ENCODE results near the gene ATP5F1D. TPM values are rescaled to one million over a fixed set of nuclear protein-coding genes. Genes with fewer than 3 reads are reported as not detected.

ATP5F1D gene
- total RNA-seq, 6 donors from 2014 or later, result 56.0 to 187 (median 113) TPM

DNA sequence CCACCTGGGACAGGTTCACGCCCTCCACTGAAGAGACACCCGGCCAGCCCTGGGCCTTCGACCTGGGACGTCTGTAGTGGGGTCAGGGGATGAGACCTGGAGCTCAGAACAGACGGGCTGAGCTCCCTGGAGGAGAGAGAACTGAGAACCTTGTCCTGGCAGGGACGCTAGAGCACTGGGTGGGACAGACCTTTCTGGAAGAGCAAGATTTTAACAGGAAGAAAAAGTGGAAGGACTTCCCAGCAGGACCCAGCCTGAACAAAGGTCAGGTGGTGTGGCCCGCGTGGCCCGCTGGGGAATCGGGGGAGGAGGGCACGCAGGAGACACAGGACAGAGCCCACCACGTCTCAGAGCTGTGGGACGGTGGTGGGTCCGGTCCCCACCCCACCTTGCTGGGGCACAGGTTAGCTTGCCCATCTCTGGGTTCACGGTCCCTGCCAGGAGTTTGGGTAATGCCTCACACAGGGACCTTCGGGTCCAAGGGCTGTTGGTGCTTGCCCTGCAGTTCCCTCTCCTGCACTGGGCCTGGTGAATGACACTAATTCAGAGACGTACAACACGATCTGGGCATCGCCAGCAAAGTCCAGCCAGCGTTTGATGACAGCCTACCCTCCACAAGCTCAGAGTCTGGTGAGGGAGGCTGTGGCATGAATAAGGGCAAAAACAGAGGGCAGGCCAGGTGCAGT lies 42.9 kb downstream of the ATP5F1D start:
- 63% methylated on average over 17 to 20 of the region's 20 CpGs for WGBS, 2 donors
- no peaks in the 10 kb centered on the region for H3K9me3 ChIP-seq
- peaks cover 5 to 27% (median 14%) of the 10 kb centered on the region in 4 donors for H3K4me1 ChIP-seq
- TF ChIP-seq POLR2A (IDR thresholded peaks at IDR 0.05), result no peak
- no peak for TF ChIP-seq POLR2AphosphoS5 (IDR thresholded peaks at IDR 0.05)
- TF ChIP-seq, protein P1, sequence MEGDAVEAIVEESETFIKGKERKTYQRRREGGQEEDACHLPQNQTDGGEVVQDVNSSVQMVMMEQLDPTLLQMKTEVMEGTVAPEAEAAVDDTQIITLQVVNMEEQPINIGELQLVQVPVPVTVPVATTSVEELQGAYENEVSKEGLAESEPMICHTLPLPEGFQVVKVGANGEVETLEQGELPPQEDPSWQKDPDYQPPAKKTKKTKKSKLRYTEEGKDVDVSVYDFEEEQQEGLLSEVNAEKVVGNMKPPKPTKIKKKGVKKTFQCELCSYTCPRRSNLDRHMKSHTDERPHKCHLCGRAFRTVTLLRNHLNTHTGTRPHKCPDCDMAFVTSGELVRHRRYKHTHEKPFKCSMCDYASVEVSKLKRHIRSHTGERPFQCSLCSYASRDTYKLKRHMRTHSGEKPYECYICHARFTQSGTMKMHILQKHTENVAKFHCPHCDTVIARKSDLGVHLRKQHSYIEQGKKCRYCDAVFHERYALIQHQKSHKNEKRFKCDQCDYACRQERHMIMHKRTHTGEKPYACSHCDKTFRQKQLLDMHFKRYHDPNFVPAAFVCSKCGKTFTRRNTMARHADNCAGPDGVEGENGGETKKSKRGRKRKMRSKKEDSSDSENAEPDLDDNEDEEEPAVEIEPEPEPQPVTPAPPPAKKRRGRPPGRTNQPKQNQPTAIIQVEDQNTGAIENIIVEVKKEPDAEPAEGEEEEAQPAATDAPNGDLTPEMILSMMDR (IDR thresholded peaks at IDR 0.05), result no peak
- no peak for TF ChIP-seq EP300 (IDR thresholded peaks at IDR 0.05)
- H3K27ac ChIP-seq, result no peak overlapping the region
- H3K4me3 ChIP-seq, result no peak overlapping the region
- DNase-seq, result peak in 1 of 2 donors; percentile 58
- no peak for ATAC-seq (ENCODE audit: low FRiP score in 2 of 2)
- peaks cover 0 to 50% (median 22%) of the 10 kb centered on the region in 4 donors for H3K27me3 ChIP-seq
- H3K36me3 ChIP-seq, result peaks cover 0 to 2% (median under 1%) of the 10 kb centered on the region in 4 donors

DNA sequence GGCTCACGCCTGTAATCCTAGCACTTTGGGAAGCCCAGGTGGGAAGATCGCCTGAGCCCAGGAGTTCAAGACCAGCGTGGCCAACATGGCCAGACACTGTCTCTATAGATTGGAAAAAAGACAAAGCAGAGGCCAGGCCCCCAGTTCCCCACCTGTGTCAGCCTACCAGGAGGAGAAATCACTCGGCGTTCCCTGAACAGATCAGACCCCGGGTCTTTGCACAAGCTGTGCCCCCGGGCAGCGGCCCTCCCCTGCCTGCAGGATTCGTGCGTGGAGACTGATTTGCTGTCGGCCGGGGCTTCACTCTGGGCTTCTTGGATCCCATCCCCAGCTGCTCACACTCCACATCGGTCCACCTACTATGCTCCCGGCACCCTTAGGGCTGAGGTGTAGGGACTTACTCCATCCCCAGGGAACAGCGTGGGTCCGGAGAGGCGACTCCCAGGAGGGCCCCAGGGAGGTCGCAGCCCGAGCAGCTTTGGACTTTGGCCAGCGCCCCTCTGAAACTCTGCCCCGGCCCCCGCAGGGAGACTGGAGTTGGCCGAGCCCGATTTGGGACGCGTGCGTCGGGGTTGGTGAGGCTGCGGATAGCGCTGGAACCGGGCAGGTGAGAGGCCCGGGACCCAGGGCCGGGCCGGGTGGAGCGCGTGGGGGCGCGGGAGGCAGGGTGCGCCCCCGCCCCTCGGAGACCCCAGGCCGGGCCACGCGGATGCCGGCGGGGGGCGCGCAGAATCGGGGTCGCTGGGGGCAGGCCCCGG lies 43.6 kb downstream of the ATP5F1D start:
- peak overlapping the region in 1 of 4 donors; percentile 27 for H3K4me3 ChIP-seq
- TF ChIP-seq POLR2A (IDR thresholded peaks at IDR 0.05), result no peak
- TF ChIP-seq, protein P1 (IDR thresholded peaks at IDR 0.05), result no peak
- TF ChIP-seq EP300 (IDR thresholded peaks at IDR 0.05), result no peak
- no peak for TF ChIP-seq POLR2AphosphoS5 (IDR thresholded peaks at IDR 0.05)
- DNase-seq (peak in 1 of 2 donors; percentile 63), ATAC-seq (ENCODE audit: low FRiP score in 2 of 2) (no peak)
- no peaks in the 10 kb centered on the region for H3K9me3 ChIP-seq
- H3K27me3 ChIP-seq, result peaks cover 0 to 55% (median 22%) of the 10 kb centered on the region in 4 donors
- peaks cover 5 to 27% (median 14%) of the 10 kb centered on the region in 4 donors for H3K4me1 ChIP-seq
- WGBS, 2 donors, result 29 to 76% methylated on average over 3 to 26 of the region's 51 CpGs
- H3K27ac ChIP-seq, result no peak overlapping the region
- no peaks in the 10 kb centered on the region for H3K36me3 ChIP-seq

DNA sequence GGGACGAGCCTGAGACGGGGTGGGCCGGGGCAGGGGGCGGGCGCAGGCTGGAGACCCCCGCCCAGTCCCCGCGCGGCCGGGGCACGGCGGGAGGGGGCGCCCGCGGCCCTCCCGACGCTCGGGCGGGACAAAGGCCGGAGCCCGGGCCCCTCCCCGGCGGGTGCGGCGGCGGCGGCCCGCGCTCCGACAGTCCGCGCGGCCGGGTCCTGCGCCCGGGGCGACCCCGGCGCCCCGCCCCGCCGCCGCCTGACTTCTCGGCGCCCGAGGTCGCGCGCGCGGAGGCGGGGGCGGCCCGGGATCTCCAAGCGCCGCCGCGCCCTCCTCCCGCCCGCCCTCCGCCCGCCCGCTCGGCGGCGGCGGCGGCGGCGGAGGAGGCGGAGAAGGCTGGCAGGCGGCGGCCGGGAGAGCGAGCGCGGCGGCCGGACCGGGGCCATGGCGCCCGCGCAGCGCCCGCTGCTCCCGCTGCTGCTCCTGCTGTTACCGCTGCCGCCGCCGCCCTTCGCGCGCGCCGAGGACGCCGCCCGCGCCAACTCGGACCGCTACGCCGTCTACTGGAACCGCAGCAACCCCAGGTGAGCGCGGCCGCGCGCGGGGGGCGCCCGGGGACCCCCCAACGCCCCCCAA lies 44.3 kb downstream of the ATP5F1D start, which contains the start of gene EFNA2:
EFNA2 (plus strand) TSS at position 137 of the 624 bp plus-strand sequence; CDS start at position 433, 296 bp downstream.
- Histone ChIP-seq H3K36me3 (no peaks in the 10 kb centered on the region), H3K4me1 (peaks cover 5 to 27% (median 14%) of the 10 kb centered on the region in 4 donors), H3K27me3 (peaks cover 0 to 55% (median 22%) of the 10 kb centered on the region in 4 donors), H3K4me3 (peak within 1 kb of the TSS in 2 of 4 donors; percentile 27), H3K27ac (no peak within 1 kb of the TSS), H3K9me3 (no peaks in the 10 kb centered on the region)
- peak in 1 of 2 donors; percentile 85 for DNase-seq
- TF ChIP-seq POLR2A (IDR thresholded peaks at IDR 0.05) (no peak), POLR2AphosphoS5 (IDR thresholded peaks at IDR 0.05) (no peak), EP300 (IDR thresholded peaks at IDR 0.05) (no peak)
- TF ChIP-seq, protein P1 (IDR thresholded peaks at IDR 0.05), result no peak
- WGBS, 2 donors, result no CpG with 5 or more reads among the region's 113 CpGs
- no peak for ATAC-seq (ENCODE audit: low FRiP score in 2 of 2)

DNA sequence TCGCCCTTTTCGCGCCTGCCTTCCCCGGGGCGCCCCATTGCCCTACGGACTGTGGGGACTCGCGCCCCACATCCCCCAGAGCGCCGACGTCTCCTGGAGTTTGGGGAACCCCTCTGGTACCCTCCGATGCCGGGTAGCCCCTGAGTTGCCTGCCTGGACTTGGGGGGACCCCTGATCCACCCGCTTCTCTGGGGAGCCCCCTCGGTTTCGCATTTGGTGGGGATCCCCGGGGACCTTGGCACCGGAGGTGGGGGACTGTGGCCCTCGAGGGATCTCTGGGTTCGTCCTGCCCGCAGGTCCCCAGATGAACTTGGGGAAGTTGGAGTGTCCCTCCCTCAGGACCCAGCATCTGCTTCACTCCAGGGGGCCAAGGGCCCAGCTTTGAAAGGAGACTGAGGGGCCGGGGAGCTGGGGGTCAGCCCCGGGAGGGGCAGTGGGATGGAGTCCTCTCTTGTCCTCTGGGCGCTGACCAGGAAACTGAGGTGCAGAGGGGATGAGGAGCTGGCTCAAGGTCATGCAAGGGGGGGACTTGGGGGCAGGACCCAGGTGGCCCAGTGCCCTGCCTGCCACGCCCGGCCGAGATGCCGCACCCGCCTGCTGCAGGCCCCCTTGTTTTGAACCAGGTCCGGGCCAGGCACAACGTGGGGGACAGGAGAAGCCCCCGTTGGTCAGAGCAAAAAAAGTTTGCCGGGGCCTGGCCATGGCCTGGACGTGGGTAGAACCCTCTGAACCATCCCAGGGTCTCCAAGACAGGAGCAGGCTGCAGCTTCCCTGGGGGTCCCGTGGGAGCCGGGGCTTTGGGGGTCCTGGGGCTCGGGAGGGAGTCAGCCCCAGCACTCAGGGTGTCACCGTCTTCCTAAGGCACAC lies 45.2 kb downstream of the ATP5F1D start:
- TF ChIP-seq, protein P1 (IDR thresholded peaks at IDR 0.05), result no peak
- 22 to 34% methylated on average over 10 to 25 of the region's 38 CpGs for WGBS, 2 donors
- no peak for ATAC-seq (ENCODE audit: low FRiP score in 2 of 2)
- Histone ChIP-seq H3K9me3 (no peaks in the 10 kb centered on the region), H3K27me3 (peaks cover 0 to 60% (median 22%) of the 10 kb centered on the region in 4 donors), H3K4me3 (peak overlapping the region in 1 of 4 donors; percentile 27), H3K27ac (no peak overlapping the region), H3K36me3 (no peaks in the 10 kb centered on the region), H3K4me1 (peaks cover 5 to 27% (median 14%) of the 10 kb centered on the region in 4 donors)
- peak in 1 of 2 donors; percentile 66 for DNase-seq

Measured in upper lobe of left lung (tissue), 6 donors.